ENCODE measurements around the gene ARHGAP29. TPM values are rescaled to one million over a fixed set of nuclear protein-coding genes. Genes with fewer than 3 reads are reported as not detected.

ARHGAP29 gene
- total and polyA plus RNA-seq, 2 experiments from 2014 or later = 7.4 to 8.1 TPM

DNA sequence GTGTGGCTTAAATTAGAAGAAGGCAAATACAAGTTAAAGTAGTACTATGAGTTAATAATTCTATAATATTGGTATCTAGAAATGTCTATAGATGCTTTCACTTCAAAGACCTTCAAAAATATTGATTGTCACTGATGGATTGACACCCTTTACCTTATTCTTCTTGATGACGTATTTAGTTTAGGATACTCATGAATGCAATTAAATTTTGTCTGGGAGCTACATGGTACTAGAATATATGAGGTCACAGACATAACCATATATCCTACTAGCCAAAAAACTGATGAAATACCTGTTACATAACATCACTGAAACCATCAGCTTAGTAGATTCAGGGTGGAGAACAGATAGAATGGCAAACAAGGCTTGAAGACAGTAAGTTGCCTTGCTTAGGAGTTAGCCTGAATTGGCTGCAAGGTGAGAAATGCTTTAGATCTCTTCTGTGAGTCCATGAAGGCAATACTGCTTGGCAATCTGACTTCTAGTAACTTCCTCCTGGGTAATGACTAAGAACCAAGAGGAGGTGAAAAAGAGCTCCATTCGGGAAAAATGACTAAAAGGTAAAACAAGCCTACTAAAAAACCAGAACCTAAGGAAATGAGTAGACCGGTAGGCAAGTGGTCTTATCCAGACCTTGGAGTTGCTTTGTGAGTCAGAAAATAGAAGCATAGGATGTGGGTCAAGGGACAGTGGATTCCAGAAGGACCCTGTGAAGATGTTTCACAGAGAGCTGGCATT, 16.9 kb upstream of the ARHGAP29 start:
- peak in 1 of 2 donors; percentile 33 for DNase-seq (ENCODE audit: low read depth in 1 of 2, low spot score in 1 of 2)
- TF ChIP-seq, protein P1, sequence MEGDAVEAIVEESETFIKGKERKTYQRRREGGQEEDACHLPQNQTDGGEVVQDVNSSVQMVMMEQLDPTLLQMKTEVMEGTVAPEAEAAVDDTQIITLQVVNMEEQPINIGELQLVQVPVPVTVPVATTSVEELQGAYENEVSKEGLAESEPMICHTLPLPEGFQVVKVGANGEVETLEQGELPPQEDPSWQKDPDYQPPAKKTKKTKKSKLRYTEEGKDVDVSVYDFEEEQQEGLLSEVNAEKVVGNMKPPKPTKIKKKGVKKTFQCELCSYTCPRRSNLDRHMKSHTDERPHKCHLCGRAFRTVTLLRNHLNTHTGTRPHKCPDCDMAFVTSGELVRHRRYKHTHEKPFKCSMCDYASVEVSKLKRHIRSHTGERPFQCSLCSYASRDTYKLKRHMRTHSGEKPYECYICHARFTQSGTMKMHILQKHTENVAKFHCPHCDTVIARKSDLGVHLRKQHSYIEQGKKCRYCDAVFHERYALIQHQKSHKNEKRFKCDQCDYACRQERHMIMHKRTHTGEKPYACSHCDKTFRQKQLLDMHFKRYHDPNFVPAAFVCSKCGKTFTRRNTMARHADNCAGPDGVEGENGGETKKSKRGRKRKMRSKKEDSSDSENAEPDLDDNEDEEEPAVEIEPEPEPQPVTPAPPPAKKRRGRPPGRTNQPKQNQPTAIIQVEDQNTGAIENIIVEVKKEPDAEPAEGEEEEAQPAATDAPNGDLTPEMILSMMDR (IDR thresholded peaks at IDR 0.05; ENCODE audit: low read depth, low read length) = no peak
- peaks cover 77% of the 10 kb centered on the region for H3K27me3 ChIP-seq

DNA sequence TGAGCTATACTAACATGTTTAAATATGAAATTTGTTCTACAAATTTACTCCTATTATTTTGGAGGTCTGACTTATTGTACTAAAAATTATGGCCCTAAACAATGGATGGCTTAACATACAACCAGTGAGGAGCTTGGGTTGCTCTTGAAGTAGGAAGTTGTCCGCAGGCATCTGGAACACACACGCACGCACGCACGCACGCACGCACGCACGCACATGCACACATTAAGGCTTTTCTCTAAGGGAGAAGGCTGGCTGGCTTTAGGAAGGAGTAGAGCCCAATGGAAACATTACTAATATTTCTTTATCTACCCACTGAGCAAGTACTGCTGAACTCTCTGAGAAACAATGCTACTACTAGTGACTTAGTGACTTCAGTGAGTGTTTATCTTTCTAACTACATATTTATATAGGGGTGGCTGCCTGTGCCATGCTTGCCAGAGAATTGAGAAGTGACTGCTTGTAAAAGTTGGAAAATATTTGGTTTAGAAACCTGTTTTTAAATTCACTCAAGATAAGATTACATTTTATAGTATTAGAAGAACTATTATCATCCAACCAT, 16.2 kb upstream of the ARHGAP29 start:
- Histone ChIP-seq H3K27ac (no peak overlapping the region), H3K4me3 (no peak overlapping the region), H3K4me1 (ENCODE audit: low read depth) (no peaks in the 10 kb centered on the region), H3K9me3 (ENCODE audit: low read depth) (no peaks in the 10 kb centered on the region), H3K36me3 (no peaks in the 10 kb centered on the region), H3K27me3 (peaks cover 77% of the 10 kb centered on the region)
- DNase-seq (ENCODE audit: low read depth in 1 of 2, low spot score in 1 of 2) = no peak
- TF ChIP-seq, protein P1 (IDR thresholded peaks at IDR 0.05; ENCODE audit: low read depth, low read length) = no peak

More for the DNA sequence above, 16.9 kb upstream of the ARHGAP29 start:
- Histone ChIP-seq H3K36me3 (no peaks in the 10 kb centered on the region), H3K4me3 (no peak overlapping the region), H3K4me1 (ENCODE audit: low read depth) (no peaks in the 10 kb centered on the region), H3K9me3 (ENCODE audit: low read depth) (no peaks in the 10 kb centered on the region), H3K27ac (no peak overlapping the region)

DNA sequence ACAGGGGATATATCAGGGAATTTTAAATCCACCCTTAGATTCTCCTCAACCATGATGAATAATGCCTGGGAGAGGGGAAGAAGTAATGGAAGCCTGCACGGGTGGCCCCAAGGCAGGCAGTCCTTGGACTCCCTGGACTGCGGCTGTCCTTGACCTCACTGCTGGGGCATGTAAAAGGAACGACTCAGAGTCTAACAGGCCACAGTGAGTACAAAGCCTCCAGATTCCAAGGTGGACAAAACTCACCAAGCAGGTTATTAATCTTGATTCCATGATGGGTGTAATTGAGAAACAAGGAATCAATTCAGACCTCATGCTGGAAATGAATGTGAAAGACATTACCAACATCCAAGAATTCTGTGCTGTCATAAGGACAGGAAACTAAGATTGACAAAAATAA, 13.0 kb upstream of the ARHGAP29 start:
- Histone ChIP-seq H3K4me3 (no peak overlapping the region), H3K27ac (no peak overlapping the region), H3K36me3 (no peaks in the 10 kb centered on the region), H3K4me1 (ENCODE audit: low read depth) (no peaks in the 10 kb centered on the region), H3K9me3 (ENCODE audit: low read depth) (no peaks in the 10 kb centered on the region), H3K27me3 (peaks cover 83% of the 10 kb centered on the region)
- TF ChIP-seq, protein P1 (IDR thresholded peaks at IDR 0.05; ENCODE audit: low read depth, low read length) = no peak
- no peak for DNase-seq (ENCODE audit: low read depth in 1 of 2, low spot score in 1 of 2)

DNA sequence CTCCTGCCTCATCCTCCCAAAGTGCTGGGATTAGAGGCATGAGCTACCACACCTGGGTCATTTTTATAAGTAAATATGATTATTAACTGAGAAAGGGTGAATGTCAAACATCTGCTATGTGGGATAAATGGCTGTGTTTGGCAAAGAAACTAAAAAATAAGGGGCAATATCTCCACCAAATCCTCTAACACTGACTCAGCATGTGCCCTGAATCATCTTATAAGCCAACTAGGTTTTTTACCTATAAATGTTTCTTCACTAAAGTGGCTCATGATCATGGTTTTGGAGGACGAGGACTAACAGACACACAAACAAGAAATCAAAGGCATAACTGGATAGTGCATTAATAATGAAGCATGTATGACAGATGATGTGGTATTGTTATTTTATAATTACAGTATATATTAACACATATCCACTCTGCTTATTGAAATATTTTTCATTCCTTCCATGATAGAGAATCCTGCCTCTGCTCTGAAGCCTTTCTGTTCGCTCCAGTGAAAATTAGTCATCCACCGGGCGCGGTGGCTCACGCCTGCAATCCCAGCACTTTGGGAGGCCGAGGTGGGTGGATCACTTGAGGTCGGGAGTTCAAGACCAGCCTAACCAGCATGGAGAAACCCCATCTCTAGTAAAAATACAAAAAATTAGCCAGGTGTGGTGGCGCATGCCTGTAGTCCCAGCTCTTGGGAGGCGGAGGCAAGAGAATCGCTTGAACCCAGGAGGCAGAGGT, 11.7 kb upstream of the ARHGAP29 start:
- H3K4me1 ChIP-seq (ENCODE audit: low read depth) = no peaks in the 10 kb centered on the region
- H3K36me3 ChIP-seq = no peaks in the 10 kb centered on the region
- TF ChIP-seq, protein P1 (IDR thresholded peaks at IDR 0.05; ENCODE audit: low read depth, low read length) = no peak
- H3K27ac ChIP-seq = no peak overlapping the region
- DNase-seq (ENCODE audit: low read depth in 1 of 2, low spot score in 1 of 2) = no peak
- peaks cover 78% of the 10 kb centered on the region for H3K27me3 ChIP-seq
- no peaks in the 10 kb centered on the region for H3K9me3 ChIP-seq (ENCODE audit: low read depth)
- no peak overlapping the region for H3K4me3 ChIP-seq

DNA sequence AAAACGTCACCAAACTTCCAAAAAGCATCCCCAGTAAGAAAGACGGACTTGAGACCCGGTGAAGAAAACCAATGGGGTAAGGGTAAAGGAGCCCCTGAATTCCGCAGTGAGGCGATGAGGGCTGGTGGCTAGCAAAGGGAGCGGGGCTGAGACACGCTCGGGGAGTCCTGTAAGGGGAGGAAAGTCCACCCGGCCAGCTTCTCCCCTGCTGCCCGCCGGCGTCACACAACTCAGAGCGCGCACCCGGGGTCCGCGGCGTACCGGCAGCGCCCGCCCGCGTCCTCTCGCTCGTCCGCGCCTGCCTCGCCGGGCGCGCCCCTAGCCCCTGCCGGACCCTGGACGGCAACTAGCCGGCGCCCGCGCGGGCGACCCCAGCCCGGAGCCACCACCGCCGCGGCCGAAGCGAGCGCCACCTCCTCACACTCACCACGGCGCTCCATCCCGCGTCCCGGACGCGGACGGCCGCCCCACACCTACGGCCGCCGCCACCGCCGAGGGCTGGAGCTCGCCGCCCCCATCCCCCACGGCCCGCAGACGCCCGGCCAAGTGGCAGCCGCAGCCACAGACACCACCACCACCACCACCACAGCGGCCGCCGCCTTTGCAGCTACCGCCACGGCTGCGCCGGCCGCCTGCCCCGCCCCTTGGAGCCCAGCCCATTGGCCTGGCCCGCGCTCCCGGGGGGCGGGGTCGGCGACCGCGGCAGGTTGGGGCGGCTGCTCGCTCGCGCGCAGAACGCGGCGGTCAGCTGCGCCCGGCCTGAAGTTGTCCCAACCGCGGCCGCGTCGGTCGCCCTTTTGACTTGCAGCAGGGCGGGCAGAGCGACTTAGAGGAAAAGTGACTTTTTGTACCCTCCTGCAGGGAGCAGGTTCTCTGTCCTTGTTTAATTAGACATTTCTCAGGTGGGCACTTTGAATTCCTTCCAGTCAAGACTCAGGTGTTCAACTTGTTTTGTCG, 10.0 kb upstream of the ARHGAP29 start:
- Histone ChIP-seq H3K27ac (no peak overlapping the region), H3K9me3 (ENCODE audit: low read depth) (no peaks in the 10 kb centered on the region), H3K4me1 (ENCODE audit: low read depth) (no peaks in the 10 kb centered on the region), H3K27me3 (peaks cover 67% of the 10 kb centered on the region), H3K4me3 (peak overlapping the region; percentile 88), H3K36me3 (no peaks in the 10 kb centered on the region)
- TF ChIP-seq, protein P1 (IDR thresholded peaks at IDR 0.05; ENCODE audit: low read depth, low read length) = no peak
- DNase-seq (ENCODE audit: low read depth in 1 of 2, low spot score in 1 of 2) = peak; percentile 80 to 90
